CD4-positive, CD25-positive, alpha-beta regulatory T cell (primary cell): ENCODE results near the gene CSNK1E. TPM values are rescaled to one million over a fixed set of nuclear protein-coding genes. Genes with fewer than 3 reads are reported as not detected.
"Not testable (repeated sequence)": the region's sequence is repeated elsewhere in the genome, so short reads cannot be mapped to it uniquely, and the experiment has no call there.

Source experiments
- ATAC-seq, 2 donors: fragments of 150-1000 bp; cut with Tn5 transposase; one replicate each; pipeline ENCODE4 v1.10.0; 2021; ENCODE audit warnings: low read depth in 2 of 2, moderate number of reproducible peaks in 2 of 2, moderate library complexity in 1 of 2
- DNase-seq, 3 donors: peaks; one replicate each; pipeline versions ENCODE4 v3.0.0 to v3.0.0-alpha.2; 2012 to 2022; ENCODE audit warnings: mixed read lengths in 1 of 3
- H3K27ac ChIP-seq: one replicate; pipeline ENCODE4 v1.7.0; 2013; ENCODE audit warnings: mild to moderate bottlenecking, low read length; ENCODE audit not compliant: insufficient read depth, poor library complexity, severe bottlenecking
- H3K27me3 ChIP-seq: one replicate; pipeline ENCODE4 v1.7.0; 2013; ENCODE audit warnings: low read length; ENCODE audit not compliant: control insufficient read depth, insufficient read depth
- H3K36me3 ChIP-seq: one replicate; pipeline ENCODE4 v1.7.0; 2013; ENCODE audit warnings: mild to moderate bottlenecking, low read length, moderate library complexity; ENCODE audit not compliant: control insufficient read depth, insufficient read depth
- H3K4me1 ChIP-seq: 2 replicates; pipeline ENCODE4 v1.7.0; 2013; ENCODE audit warnings: mild to moderate bottlenecking, low read length; ENCODE audit not compliant: insufficient read depth, control insufficient read depth, poor library complexity, severe bottlenecking
- H3K4me3 ChIP-seq: one replicate; pipeline ENCODE4 v1.7.0; 2013; ENCODE audit warnings: low read depth, mild to moderate bottlenecking, low read length, moderate library complexity
- H3K9me3 ChIP-seq, 2 experiments: 1 replicate in 1 of 2; 2 replicates in 1 of 2; pipeline ENCODE4 v1.7.0; 2013; ENCODE audit warnings: low read length in 2 of 2, mild to moderate bottlenecking in 1 of 2, moderate library complexity in 1 of 2; ENCODE audit not compliant: control insufficient read depth in 2 of 2
- H3K27ac Mint-ChIP-seq, 3 donors: one replicate each; pipeline ENCODE4 v1.8.0; 2020 to 2022; ENCODE audit warnings: mild to moderate bottlenecking in 3 of 3, mixed read lengths in 3 of 3, moderate library complexity in 2 of 3
- H3K27me3 Mint-ChIP-seq: one replicate; pipeline ENCODE4 v1.8.0; 2022; ENCODE audit warnings: mild to moderate bottlenecking, mixed read lengths
- H3K36me3 Mint-ChIP-seq: one replicate; pipeline ENCODE4 v1.8.0; 2020; ENCODE audit warnings: mixed read lengths
- H3K4me1 Mint-ChIP-seq, 4 donors: one replicate each; pipeline ENCODE4 v1.8.0; 2020 to 2022; ENCODE audit warnings: mixed read lengths in 4 of 4, mild to moderate bottlenecking in 1 of 4
- H3K4me3 Mint-ChIP-seq, 4 donors: one replicate each; pipeline ENCODE4 v1.8.0; 2020 to 2022; ENCODE audit warnings: mild to moderate bottlenecking in 4 of 4, mixed read lengths in 4 of 4, moderate library complexity in 3 of 4
- H3K9me3 Mint-ChIP-seq, 7 donors: one replicate each; pipeline ENCODE4 v1.8.0; 2020 to 2022; ENCODE audit warnings: mixed read lengths in 7 of 7, mild to moderate bottlenecking in 3 of 7, moderate library complexity in 2 of 7
- polyA plus RNA-seq, 4 donors: library from polyadenylated mRNA; unstranded; fragments of 300-500 nt; fragmentation: Illumina TruSeq; gene quantifications; one replicate each; pipeline ENCODE4 v1.2.3, GENCODE V29; 2021
- total RNA-seq: library from RNA; stranded (reverse); gene quantifications from one replicate; pipeline ENCODE4 v1.2.3, GENCODE V29; 2022

Gene CSNK1E
- total and polyA plus RNA-seq, 5 donors from 2014 or later = 7.4 to 154 (median 10.8) TPM

DNA sequence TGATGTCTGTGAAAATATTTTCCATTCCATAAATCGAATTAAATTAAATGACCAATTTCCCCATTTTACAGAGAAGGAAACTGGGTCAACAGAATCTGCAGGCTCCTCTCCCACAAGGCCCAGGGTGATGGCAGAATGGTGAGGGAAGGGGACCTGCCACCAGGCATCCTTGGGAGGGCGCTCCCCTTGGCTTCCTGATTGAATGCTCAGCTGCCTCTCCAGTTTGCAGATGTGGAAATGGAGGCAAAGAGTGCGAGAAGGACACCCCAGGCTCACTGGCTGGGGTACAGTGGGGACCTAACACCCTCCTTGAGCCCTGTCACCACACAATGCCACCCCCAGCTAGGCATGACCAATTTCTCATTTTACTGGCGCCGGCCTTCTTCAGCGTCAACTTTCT is 28.5 kb upstream of the CSNK1E start:
- no peaks in the 10 kb centered on the region for H3K27me3 ChIP-seq
- no peak overlapping the region for H3K4me3 ChIP-seq
- H3K9me3 Mint-ChIP-seq = no peaks in the 10 kb centered on the region
- no peaks in the 10 kb centered on the region for H3K36me3 Mint-ChIP-seq
- no peaks in the 10 kb centered on the region for H3K36me3 ChIP-seq
- no peaks in the 10 kb centered on the region for H3K4me1 ChIP-seq
- H3K27ac Mint-ChIP-seq = no peak overlapping the region
- no peaks in the 10 kb centered on the region for H3K9me3 ChIP-seq
- no peak overlapping the region for H3K4me3 Mint-ChIP-seq
- H3K27me3 Mint-ChIP-seq = peaks cover 5% of the 10 kb centered on the region
- no peak overlapping the region for H3K27ac ChIP-seq
- H3K4me1 Mint-ChIP-seq = peaks cover 0 to 6% (median 4%) of the 10 kb centered on the region in 4 donors
- no peak for DNase-seq
- ATAC-seq = no peak

DNA sequence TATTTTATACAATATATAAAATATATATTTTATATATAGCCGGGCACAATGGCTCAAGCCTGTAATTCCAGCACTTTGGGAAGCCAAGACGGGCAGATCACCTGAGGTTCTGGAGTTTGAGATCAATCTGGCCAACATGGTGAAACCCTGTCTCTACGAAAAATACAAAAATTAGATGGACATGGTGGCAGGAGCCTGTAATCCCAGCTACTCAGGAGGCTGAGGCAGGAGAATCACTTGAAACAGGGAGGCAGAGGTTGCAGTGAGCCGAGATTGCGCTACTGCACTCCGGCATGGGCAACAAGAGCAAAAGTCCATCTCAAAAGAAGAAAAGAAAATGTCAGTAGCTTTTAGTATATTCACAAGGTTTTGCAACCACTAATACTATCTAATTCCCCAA is 22.7 kb upstream of the CSNK1E start:
- not testable (repeated sequence) for H3K27ac ChIP-seq, H3K27ac Mint-ChIP-seq, H3K4me1 ChIP-seq, H3K4me3 Mint-ChIP-seq, H3K27me3 ChIP-seq, H3K36me3 ChIP-seq, H3K4me3 ChIP-seq, DNase-seq, H3K36me3 Mint-ChIP-seq, H3K9me3 ChIP-seq, ATAC-seq, H3K9me3 Mint-ChIP-seq
- peaks cover 0 to 10% (median 2%) of the 10 kb centered on the region in 4 donors for H3K4me1 Mint-ChIP-seq
- H3K27me3 Mint-ChIP-seq = peaks cover 13% of the 10 kb centered on the region

DNA sequence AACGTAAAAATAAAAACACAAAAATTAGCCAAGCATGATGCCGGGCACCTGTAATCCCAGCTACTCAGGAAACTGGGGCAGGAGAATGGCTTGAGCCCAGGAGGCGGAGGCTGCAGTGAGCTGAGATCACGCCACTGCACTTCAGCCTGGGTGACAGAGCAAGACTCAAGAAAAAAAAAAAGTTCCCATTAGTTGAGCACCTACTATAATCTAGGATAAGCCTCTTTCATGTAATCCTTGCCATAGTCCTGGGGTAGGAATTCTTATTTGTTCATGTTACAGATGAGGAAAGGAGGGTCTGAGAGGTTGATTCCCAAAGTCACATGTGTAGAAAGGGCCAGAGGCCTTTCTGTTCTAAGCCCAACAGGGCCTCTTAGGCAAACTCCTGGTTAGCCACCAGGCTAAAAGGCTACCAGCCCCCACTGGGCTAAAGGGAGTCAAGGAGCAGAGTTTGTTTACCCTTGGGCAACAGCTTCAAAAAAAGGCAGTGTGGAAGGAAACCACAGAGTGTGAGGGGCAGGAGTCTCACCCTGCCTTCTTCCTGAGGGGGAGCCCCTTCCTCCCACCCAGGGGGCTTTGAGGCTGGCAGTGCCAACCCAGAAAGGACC is 21.6 kb upstream of the CSNK1E start:
- peaks cover 13% of the 10 kb centered on the region for H3K27me3 Mint-ChIP-seq
- no peak overlapping the region for H3K4me3 ChIP-seq
- H3K4me1 ChIP-seq = peaks cover 8% of the 10 kb centered on the region
- no peak for DNase-seq
- no peaks in the 10 kb centered on the region for H3K36me3 ChIP-seq
- peaks cover 0 to 3% (median 0%) of the 10 kb centered on the region in 7 donors for H3K9me3 Mint-ChIP-seq
- H3K36me3 Mint-ChIP-seq = no peaks in the 10 kb centered on the region
- peaks cover 0 to 10% (median 2%) of the 10 kb centered on the region in 4 donors for H3K4me1 Mint-ChIP-seq
- no peaks in the 10 kb centered on the region for H3K9me3 ChIP-seq
- no peak for ATAC-seq
- H3K27ac ChIP-seq = no peak overlapping the region
- H3K4me3 Mint-ChIP-seq = no peak overlapping the region
- H3K27ac Mint-ChIP-seq = no peak overlapping the region
- H3K27me3 ChIP-seq = peaks cover 2% of the 10 kb centered on the region

DNA sequence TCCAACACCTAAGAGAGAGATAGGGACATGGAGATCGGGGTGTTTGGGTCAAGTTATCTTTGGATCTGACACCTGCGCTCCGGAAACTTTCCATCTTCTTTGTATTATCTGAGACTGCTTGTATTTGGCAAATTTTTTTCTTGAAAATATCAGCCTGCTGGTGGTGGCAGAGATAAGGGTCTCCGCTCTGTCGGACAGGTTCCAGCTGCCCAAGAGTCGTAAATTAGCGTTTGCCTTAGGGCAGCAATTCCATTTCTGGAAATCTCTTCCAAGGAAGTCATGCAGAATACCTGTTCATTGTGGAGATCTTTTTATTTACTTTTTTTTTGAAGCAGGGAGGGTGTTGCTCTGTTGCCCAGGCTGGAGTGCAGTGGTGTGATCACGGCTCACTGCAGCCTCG is 19.5 kb upstream of the CSNK1E start:
- Mint-ChIP-seq H3K27ac (no peak overlapping the region), H3K27me3 (peaks cover 19% of the 10 kb centered on the region), H3K36me3 (no peaks in the 10 kb centered on the region), H3K4me3 (peak overlapping the region in 3 of 4 donors; percentile 56 to 82 (median 65)), H3K4me1 (peaks cover 0 to 10% (median 2%) of the 10 kb centered on the region in 4 donors), H3K9me3 (peaks cover 0 to 3% (median 0%) of the 10 kb centered on the region in 7 donors)
- peaks cover 2% of the 10 kb centered on the region for H3K27me3 ChIP-seq
- H3K9me3 ChIP-seq = no peaks in the 10 kb centered on the region
- H3K4me3 ChIP-seq = no peak overlapping the region
- H3K4me1 ChIP-seq = peaks cover 8% of the 10 kb centered on the region
- H3K27ac ChIP-seq = no peak overlapping the region
- DNase-seq = no peak
- no peak for ATAC-seq
- no peaks in the 10 kb centered on the region for H3K36me3 ChIP-seq

DNA sequence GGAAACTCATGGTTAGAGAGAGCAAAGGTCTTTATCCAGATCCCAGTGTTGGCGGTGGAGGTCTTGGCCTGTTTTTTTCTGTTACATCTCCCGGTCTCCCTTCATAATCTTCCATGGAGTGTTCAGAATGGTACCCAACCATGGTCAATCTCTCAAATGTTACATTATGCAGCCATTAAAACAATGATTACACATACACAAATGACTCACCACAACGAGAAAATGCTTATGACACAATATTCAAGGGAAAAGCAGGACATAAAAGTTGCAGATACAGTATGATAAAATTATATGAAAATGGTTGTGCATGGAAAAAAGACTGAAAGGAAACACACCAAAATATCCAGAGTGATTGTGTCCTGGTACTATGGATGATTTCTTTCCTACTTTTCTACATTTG is 17.8 kb upstream of the CSNK1E start:
- DNase-seq = no peak
- H3K9me3 ChIP-seq = no peaks in the 10 kb centered on the region
- Mint-ChIP-seq H3K27ac (no peak overlapping the region), H3K4me3 (peak overlapping the region in 2 of 4 donors; percentile 10 to 52), H3K4me1 (peaks cover 0 to 10% (median 2%) of the 10 kb centered on the region in 4 donors), H3K27me3 (peaks cover 19% of the 10 kb centered on the region), H3K9me3 (peaks cover 0 to 3% (median 0%) of the 10 kb centered on the region in 7 donors), H3K36me3 (no peaks in the 10 kb centered on the region)
- no peak overlapping the region for H3K27ac ChIP-seq
- no peak overlapping the region for H3K4me3 ChIP-seq
- peaks cover 8% of the 10 kb centered on the region for H3K4me1 ChIP-seq
- H3K27me3 ChIP-seq = peaks cover 2% of the 10 kb centered on the region
- no peak for ATAC-seq
- H3K36me3 ChIP-seq = no peaks in the 10 kb centered on the region

DNA sequence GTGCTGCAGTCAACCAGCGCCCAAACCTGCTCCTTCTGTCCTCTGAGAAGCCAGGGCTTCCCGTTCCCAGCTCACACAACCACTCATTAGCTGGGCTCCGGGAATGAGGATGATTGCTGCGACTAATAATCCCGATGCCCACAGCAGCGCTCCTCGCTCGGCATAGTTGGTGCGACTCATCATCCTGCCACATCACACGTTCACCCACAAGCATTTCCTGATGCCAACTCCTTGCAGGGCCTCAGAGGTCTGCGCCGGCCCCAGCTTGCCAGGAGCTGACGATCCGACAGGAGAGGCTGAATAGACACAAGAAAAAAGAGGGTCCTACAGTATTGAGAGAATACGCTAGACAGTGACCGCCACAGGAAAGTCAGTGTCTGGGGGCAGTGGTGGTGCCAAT is 10.6 kb upstream of the CSNK1E start:
- Mint-ChIP-seq H3K4me1 (peaks cover 0 to 5% (median 0%) of the 10 kb centered on the region in 4 donors), H3K27ac (no peak overlapping the region), H3K4me3 (no peak overlapping the region), H3K27me3 (peaks cover 5% of the 10 kb centered on the region), H3K36me3 (no peaks in the 10 kb centered on the region), H3K9me3 (peaks cover 0 to 1% (median 0%) of the 10 kb centered on the region in 7 donors)
- DNase-seq (no peak), ATAC-seq (no peak)
- Histone ChIP-seq H3K4me1 (no peaks in the 10 kb centered on the region), H3K27ac (no peak overlapping the region), H3K27me3 (no peaks in the 10 kb centered on the region), H3K9me3 (no peaks in the 10 kb centered on the region), H3K4me3 (no peak overlapping the region), H3K36me3 (no peaks in the 10 kb centered on the region)

DNA sequence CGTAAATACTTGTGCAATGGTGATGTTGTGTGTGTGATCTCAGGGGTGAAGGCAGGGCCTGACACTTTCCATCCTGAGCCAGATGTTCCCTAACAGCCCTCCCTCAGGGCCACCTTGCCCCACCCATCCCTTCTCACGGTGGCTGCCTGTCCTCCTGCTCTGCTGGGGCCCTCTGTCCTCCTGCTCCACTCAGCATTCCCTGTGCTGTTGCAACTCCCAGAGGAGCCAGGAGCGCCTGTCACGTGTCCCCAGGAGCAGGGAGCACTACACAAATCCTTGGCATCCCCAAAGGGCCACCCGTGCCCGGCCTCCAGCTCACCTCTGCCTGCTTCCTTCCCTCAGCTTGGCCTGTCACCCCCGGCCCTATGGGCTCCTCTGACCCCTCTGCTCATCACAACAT is 10.2 kb upstream of the CSNK1E start:
- DNase-seq (no peak), ATAC-seq (no peak)
- H3K27ac ChIP-seq = no peak overlapping the region
- H3K4me3 ChIP-seq = no peak overlapping the region
- H3K9me3 ChIP-seq = no peaks in the 10 kb centered on the region
- no peaks in the 10 kb centered on the region for H3K36me3 ChIP-seq
- H3K4me1 ChIP-seq = no peaks in the 10 kb centered on the region
- H3K4me3 Mint-ChIP-seq = no peak overlapping the region
- no peaks in the 10 kb centered on the region for H3K27me3 ChIP-seq
- H3K27ac Mint-ChIP-seq = no peak overlapping the region
- H3K9me3 Mint-ChIP-seq = peaks cover 0 to 1% (median 0%) of the 10 kb centered on the region in 7 donors
- peaks cover 0 to 5% (median 0%) of the 10 kb centered on the region in 4 donors for H3K4me1 Mint-ChIP-seq
- peaks cover 4% of the 10 kb centered on the region for H3K27me3 Mint-ChIP-seq
- H3K36me3 Mint-ChIP-seq = no peaks in the 10 kb centered on the region

DNA sequence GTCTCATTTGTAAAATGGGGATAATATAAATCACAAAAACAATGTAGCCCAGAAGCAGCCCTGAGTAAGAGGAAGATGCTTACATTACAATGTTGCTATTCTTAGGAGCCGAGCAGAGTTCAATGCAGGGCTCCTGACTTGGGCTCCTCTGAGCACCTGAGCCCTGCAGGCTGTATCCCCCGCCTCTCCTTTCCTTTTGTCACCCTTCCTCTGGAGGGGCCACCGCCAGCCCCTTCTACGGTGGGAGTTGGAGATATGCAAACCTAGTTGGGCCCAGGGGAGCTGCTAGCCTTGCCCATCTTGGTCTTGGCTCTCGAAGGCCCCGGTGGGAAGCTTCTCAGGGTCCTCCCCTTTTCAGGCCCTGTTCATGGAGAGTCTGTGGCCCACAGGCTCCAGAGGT is 8.4 kb upstream of the CSNK1E start:
- H3K9me3 ChIP-seq = no peaks in the 10 kb centered on the region
- H3K27ac ChIP-seq = no peak overlapping the region
- no peak overlapping the region for H3K4me3 ChIP-seq
- Mint-ChIP-seq H3K36me3 (no peaks in the 10 kb centered on the region), H3K4me1 (peaks cover 0 to 5% (median 0%) of the 10 kb centered on the region in 4 donors), H3K4me3 (no peak overlapping the region), H3K27ac (no peak overlapping the region), H3K9me3 (peaks cover 0 to 1% (median 0%) of the 10 kb centered on the region in 7 donors), H3K27me3 (peaks cover 4% of the 10 kb centered on the region)
- ATAC-seq (no peak), DNase-seq (no peak)
- H3K36me3 ChIP-seq = no peaks in the 10 kb centered on the region
- H3K27me3 ChIP-seq = no peaks in the 10 kb centered on the region
- no peaks in the 10 kb centered on the region for H3K4me1 ChIP-seq
